Osteocyte (in vitro differentiated cells): ENCODE measurements around the gene RAB3C. TPM values are rescaled to one million over a fixed set of nuclear protein-coding genes. Genes with fewer than 3 reads are reported as not detected.

Source experiments
- DNase-seq: peaks from one replicate; pipeline ENCODE4 v3.0.0; 2021; ENCODE audit warnings: mixed read lengths; ENCODE audit not compliant: unreplicated experiment; ENCODE audit errors: extremely low spot score
- H3K27ac Mint-ChIP-seq: one replicate; pipeline ENCODE4 v1.8.0; 2021; ENCODE audit warnings: mild to moderate bottlenecking, mixed read lengths; ENCODE audit not compliant: unreplicated experiment
- H3K27me3 Mint-ChIP-seq: one replicate; pipeline ENCODE4 v1.8.0; 2021; ENCODE audit warnings: mixed read lengths; ENCODE audit not compliant: unreplicated experiment
- H3K36me3 Mint-ChIP-seq: one replicate; pipeline ENCODE4 v1.8.0; 2021; ENCODE audit warnings: mixed read lengths; ENCODE audit not compliant: unreplicated experiment
- H3K4me1 Mint-ChIP-seq: one replicate; pipeline ENCODE4 v1.8.0; 2021; ENCODE audit warnings: mixed read lengths; ENCODE audit not compliant: unreplicated experiment
- H3K4me3 Mint-ChIP-seq: one replicate; pipeline ENCODE4 v1.8.0; 2021; ENCODE audit warnings: mild to moderate bottlenecking, moderate library complexity, mixed read lengths; ENCODE audit not compliant: unreplicated experiment
- H3K9me3 Mint-ChIP-seq: one replicate; pipeline ENCODE4 v1.8.0; 2021; ENCODE audit warnings: mixed read lengths; ENCODE audit not compliant: unreplicated experiment
- CTCF ChIP-seq: fragments of 200-600 bp; sonication (generic); IDR thresholded peaks from 2 replicates; pipeline ENCODE4 v1.5.0; 2021; ENCODE audit warnings: antibody characterized with exemption, mild to moderate bottlenecking, moderate library complexity
- total RNA-seq: library from RNA; stranded (reverse); gene quantifications from 2 replicates; pipeline ENCODE4 v1.2.1, GENCODE V29; 2021

Gene RAB3C
- total RNA-seq, 1 donor from 2014 or later: not detected

GRCh38 chr5:58778888-58779287, 196.0 kb downstream of the RAB3C start:
- no peaks in the 10 kb centered on the region for H3K4me1 Mint-ChIP-seq
- H3K27me3 Mint-ChIP-seq: peaks cover 44% of the 10 kb centered on the region
- H3K4me3 Mint-ChIP-seq: no peak overlapping the region
- DNase-seq: no peak
- no peaks in the 10 kb centered on the region for H3K9me3 Mint-ChIP-seq
- H3K36me3 Mint-ChIP-seq: no peaks in the 10 kb centered on the region
- TF ChIP-seq CTCF: no peak
- H3K27ac Mint-ChIP-seq: no peak overlapping the region

DNA sequence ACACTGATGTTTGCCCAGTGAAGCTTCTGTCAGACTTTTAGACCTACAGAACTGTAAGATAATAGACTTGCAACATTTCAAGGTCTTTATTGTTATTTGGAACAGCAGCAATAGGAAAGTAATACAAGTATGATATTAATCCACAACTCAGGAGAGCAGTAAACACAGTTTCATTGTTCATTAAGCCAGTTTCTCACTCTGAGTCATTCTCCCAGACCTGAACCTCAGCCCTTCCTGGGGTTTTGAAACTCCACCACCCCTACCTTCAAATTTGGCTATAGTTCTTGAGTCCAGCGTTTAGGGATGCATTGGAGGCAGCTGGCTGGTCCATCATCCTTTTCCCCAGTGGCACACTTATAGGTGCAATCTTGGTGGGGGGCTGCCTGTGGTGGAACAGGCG, 203.2 kb downstream of the RAB3C start:
- peaks cover 35% of the 10 kb centered on the region for H3K27me3 Mint-ChIP-seq
- no peaks in the 10 kb centered on the region for H3K4me1 Mint-ChIP-seq
- no peak for TF ChIP-seq CTCF
- H3K27ac Mint-ChIP-seq: no peak overlapping the region
- no peak for DNase-seq
- H3K9me3 Mint-ChIP-seq: no peaks in the 10 kb centered on the region
- no peaks in the 10 kb centered on the region for H3K36me3 Mint-ChIP-seq
- no peak overlapping the region for H3K4me3 Mint-ChIP-seq

- Mint-ChIP-seq H3K27ac (no peak overlapping the region), H3K36me3 (no peaks in the 10 kb centered on the region), H3K27me3 (peaks cover 38% of the 10 kb centered on the region), H3K4me1 (no peaks in the 10 kb centered on the region), H3K4me3 (no peak overlapping the region), H3K9me3 (no peaks in the 10 kb centered on the region)
- DNase-seq: no peak
- TF ChIP-seq CTCF: no peak
Observed at GRCh38 chr5:58786711-58787303, 203.9 kb downstream of the RAB3C start.

DNA sequence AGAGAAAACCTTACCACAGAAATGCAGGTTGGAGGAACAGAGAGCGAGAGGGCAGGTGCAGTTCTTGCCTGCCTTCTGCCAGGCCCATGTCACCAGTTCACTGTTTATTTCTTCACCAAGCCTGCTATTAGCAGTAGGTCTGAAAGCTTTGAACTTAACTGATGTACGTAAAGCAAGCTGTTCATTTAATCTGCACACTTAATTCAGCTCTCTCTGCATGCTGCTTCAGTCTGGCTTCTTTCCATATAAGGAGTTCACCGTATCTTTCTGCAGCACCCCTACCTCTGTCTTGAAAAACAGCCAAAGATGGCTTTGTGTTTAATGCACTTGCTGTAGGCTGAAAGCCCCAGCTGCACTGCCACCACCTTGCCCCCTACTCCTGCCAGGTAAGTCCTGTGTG, 205.1 kb downstream of the RAB3C start:
- Mint-ChIP-seq H3K27ac (no peak overlapping the region), H3K4me3 (no peak overlapping the region), H3K9me3 (no peaks in the 10 kb centered on the region), H3K27me3 (peaks cover 36% of the 10 kb centered on the region), H3K4me1 (no peaks in the 10 kb centered on the region), H3K36me3 (no peaks in the 10 kb centered on the region)
- no peak for TF ChIP-seq CTCF
- no peak for DNase-seq

DNA sequence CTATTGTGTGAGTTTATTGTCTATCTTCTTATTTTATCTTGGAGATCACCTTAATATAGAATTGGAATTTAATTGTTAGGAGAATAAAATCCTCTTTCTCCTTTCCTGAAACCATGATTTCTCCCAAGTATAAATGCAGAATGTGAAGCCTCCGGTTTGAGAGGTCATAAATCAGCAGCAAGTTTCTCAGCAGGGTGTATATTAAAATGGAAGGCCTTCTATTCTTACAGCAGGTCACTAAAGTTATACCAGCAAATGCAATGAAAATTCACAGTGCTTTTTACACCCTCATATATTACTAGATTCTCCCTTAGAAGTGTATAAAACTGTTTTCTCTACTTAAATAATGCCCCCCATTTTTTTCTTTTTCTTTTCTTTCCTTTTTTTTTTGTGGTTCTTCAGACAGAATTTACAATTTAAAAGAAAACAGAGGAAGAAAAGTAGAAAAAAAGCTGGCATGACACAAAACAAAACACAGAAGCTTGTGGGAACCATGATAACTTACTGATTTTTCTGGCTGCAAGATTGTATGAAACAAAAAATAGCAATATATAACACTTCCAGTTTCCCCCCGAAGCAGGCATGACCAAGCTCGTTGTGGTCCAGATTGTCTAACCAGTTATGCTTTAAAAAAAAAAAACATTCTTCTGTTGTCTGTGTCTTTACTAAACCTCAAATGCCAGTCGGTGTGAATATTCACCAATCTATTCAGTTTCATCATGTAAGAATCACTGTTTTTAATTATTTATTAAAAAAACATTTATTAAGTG, 211.2 kb downstream of the RAB3C start:
- no peaks in the 10 kb centered on the region for H3K36me3 Mint-ChIP-seq
- H3K4me1 Mint-ChIP-seq: no peaks in the 10 kb centered on the region
- no peak for DNase-seq
- no peaks in the 10 kb centered on the region for H3K9me3 Mint-ChIP-seq
- H3K27ac Mint-ChIP-seq: no peak overlapping the region
- peaks cover 15% of the 10 kb centered on the region for H3K27me3 Mint-ChIP-seq
- TF ChIP-seq CTCF: no peak
- H3K4me3 Mint-ChIP-seq: no peak overlapping the region
